Neutrophil (primary cell): ENCODE measurements around the gene BBX.

Experiments used
- H3K27ac ChIP-seq: fragments of 200-600 bp; sonication (generic); 2 replicates; pipeline ENCODE4 v1.5.1; 2016; ENCODE audit warnings: mild to moderate bottlenecking, moderate library complexity
- H3K27me3 ChIP-seq: fragments of 200-600 bp; sonication (generic); 2 replicates; pipeline ENCODE4 v1.6.0; 2016; ENCODE audit warnings: mild to moderate bottlenecking
- H3K36me3 ChIP-seq: fragments of 200-600 bp; sonication (generic); 2 replicates; pipeline ENCODE4 v1.5.1; 2017
- H3K4me1 ChIP-seq, 2 experiments: fragments of 200-600 bp in 1 of 2; sonication (generic) in 1 of 2; 1 replicate in 1 of 2; 2 replicates in 1 of 2; pipeline versions ENCODE4 v1.5.1 to v1.6.1; 2013 to 2016; ENCODE audit warnings: low read depth in 1 of 2, low read length in 1 of 2, mild to moderate bottlenecking in 1 of 2, moderate library complexity in 1 of 2; ENCODE audit not compliant: control insufficient read depth in 1 of 2, insufficient read depth in 1 of 2
- H3K4me3 ChIP-seq, 2 experiments: fragments of 200-600 bp in 1 of 2; sonication (generic) in 1 of 2; 1 replicate in 1 of 2; 2 replicates in 1 of 2; pipeline ENCODE4 v1.5.1; 2013 to 2016; ENCODE audit warnings: low read depth in 1 of 2, low read length in 1 of 2, mild to moderate bottlenecking in 1 of 2, moderate library complexity in 1 of 2
- H3K9me3 ChIP-seq: fragments of 200-600 bp; sonication (generic); 2 replicates; pipeline ENCODE4 v1.5.1; 2016
- TF ChIP-seq, protein P1 (sequence below): fragments of 200-600 bp; sonication (generic); IDR thresholded peaks from 2 replicates; pipeline ENCODE4 v1.5.1; 2016; ENCODE audit warnings: antibody characterized with exemption

Gene BBX

DNA sequence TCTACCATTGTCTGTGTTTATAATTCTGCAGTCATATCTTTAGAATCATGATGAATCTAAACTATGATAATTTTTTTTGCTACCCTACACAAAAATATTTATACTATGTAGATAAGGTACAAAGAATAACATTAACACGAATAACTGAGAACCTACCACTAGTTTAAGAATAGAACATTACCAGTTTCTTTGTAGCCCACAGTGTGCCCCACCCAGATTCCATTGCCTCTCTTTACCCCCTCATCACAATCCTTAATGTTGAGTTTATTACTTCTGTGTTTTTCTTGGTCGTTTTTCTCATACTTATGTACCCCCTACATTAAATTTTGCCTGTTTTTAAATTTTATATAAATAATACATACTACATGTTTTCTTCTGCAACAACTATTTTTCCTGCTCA is 140.5 kb downstream of the BBX start:
- H3K9me3 ChIP-seq = no peaks in the 10 kb centered on the region
- H3K27me3 ChIP-seq = no peaks in the 10 kb centered on the region
- no peaks in the 10 kb centered on the region for H3K36me3 ChIP-seq
- H3K4me3 ChIP-seq = no peak overlapping the region
- TF ChIP-seq, protein P1, sequence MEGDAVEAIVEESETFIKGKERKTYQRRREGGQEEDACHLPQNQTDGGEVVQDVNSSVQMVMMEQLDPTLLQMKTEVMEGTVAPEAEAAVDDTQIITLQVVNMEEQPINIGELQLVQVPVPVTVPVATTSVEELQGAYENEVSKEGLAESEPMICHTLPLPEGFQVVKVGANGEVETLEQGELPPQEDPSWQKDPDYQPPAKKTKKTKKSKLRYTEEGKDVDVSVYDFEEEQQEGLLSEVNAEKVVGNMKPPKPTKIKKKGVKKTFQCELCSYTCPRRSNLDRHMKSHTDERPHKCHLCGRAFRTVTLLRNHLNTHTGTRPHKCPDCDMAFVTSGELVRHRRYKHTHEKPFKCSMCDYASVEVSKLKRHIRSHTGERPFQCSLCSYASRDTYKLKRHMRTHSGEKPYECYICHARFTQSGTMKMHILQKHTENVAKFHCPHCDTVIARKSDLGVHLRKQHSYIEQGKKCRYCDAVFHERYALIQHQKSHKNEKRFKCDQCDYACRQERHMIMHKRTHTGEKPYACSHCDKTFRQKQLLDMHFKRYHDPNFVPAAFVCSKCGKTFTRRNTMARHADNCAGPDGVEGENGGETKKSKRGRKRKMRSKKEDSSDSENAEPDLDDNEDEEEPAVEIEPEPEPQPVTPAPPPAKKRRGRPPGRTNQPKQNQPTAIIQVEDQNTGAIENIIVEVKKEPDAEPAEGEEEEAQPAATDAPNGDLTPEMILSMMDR = no peak
- no peak overlapping the region for H3K27ac ChIP-seq
- peaks cover 0 to 4% of the 10 kb centered on the region in 2 experiments for H3K4me1 ChIP-seq

DNA sequence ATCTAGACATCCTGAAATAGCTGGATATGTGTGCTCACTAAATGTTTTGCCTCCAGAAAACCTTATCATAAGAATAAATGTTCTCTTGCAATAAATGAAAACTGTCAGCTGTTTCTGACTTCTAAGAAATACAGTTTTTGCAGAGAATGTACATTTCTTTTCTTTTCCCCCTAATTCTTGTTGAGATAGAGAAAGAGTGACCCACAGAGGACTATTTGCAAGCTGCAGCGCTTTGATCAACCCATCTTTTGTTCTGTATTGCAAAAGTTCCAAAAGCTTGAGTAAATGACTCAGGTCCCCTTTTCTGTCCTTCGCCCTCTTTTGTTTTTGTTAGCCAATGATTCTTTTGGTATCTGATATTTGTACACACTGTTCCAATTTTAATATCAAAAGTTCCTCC is 141.9 kb downstream of the BBX start:
- H3K27ac ChIP-seq = no peak overlapping the region
- no peaks in the 10 kb centered on the region for H3K27me3 ChIP-seq
- no peaks in the 10 kb centered on the region for H3K36me3 ChIP-seq
- TF ChIP-seq, protein P1 = no peak
- no peaks in the 10 kb centered on the region for H3K9me3 ChIP-seq
- peaks cover 0 to 4% of the 10 kb centered on the region in 2 experiments for H3K4me1 ChIP-seq
- no peak overlapping the region for H3K4me3 ChIP-seq

DNA sequence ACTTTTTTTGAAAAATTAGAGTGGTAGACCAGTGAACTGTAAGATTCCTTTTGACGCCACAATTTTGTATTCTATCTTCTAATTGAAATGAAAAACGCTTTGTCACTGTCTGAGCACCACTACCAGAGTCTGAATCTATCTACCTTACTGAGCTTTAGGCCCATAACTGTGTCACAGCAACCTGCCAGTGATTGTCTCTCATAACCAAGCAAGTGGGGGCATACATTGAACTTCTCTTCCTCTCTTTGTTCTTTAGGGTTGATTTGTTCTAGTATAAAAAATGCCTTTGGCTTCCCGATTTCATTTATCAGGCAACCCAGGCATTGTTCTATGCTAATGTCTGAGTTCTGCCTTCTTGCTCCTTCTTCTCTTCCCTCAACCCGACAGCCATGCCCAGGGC is 142.6 kb downstream of the BBX start:
- no peaks in the 10 kb centered on the region for H3K36me3 ChIP-seq
- no peaks in the 10 kb centered on the region for H3K9me3 ChIP-seq
- H3K4me3 ChIP-seq = no peak overlapping the region
- TF ChIP-seq, protein P1 = no peak
- H3K4me1 ChIP-seq = peaks cover 0 to 4% of the 10 kb centered on the region in 2 experiments
- H3K27me3 ChIP-seq = no peaks in the 10 kb centered on the region
- no peak overlapping the region for H3K27ac ChIP-seq

DNA sequence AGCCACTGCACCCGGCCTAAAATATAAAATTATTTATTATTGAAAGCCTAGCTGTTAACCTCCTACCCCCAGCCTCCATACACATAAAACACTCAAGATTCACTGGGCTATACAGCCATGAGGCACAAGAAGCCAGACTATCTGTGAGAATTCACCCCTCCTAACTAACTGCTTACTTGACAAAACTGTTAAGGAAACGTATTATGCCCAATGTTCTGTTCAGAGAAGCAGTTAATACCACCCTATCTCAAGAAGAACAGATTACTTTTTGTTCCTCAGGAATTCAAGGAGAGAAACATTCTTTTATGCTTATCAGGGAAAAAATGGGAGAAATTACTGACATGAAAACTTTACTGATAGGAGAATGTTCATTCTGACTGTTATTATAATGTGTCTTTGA is 144.1 kb downstream of the BBX start:
- TF ChIP-seq, protein P1 = no peak
- Histone ChIP-seq H3K9me3 (no peaks in the 10 kb centered on the region), H3K27me3 (no peaks in the 10 kb centered on the region), H3K4me1 (no peaks in the 10 kb centered on the region), H3K4me3 (no peak overlapping the region), H3K27ac (no peak overlapping the region), H3K36me3 (no peaks in the 10 kb centered on the region)

DNA sequence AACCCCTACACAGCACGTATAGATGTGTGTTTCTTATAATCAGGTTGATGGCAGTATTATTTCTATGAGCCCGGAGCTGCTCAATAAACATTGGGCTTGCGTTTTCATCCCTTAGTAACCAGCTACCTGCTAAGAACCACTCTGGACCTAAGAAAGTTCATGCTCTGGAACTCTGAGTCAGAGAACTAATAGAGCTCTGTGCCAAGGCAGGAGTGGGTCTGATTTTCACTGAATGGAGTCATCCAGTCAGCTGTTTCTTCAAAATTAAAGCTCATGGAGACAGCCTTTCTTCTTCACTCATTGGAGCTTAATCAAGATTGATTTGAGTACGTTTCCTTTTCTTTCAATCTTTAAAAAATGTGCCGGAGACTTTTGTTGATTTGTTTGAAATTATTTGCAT is 145.7 kb downstream of the BBX start:
- Histone ChIP-seq H3K9me3 (no peaks in the 10 kb centered on the region), H3K4me3 (no peak overlapping the region), H3K4me1 (no peaks in the 10 kb centered on the region), H3K36me3 (no peaks in the 10 kb centered on the region), H3K27me3 (no peaks in the 10 kb centered on the region), H3K27ac (no peak overlapping the region)
- TF ChIP-seq, protein P1 = no peak

DNA sequence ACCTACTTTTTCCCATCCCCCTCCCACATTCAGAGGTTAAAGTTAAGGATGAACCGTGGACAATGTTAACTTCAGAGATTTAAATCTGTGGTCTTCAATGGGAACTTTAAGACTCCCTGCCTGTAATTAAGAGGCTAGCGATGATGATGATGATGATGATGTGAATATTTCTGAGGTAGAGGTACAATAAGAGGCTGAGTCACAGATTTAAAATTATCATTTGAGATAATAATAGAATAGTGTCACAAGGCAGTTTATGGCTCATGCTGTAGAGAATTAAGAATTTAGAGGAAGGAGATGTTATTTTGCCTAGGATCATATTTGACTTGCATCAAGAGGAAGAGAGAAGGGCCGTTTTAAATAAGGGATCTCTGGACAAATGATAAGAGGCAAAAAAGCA is 146.2 kb downstream of the BBX start:
- H3K27me3 ChIP-seq = no peaks in the 10 kb centered on the region
- TF ChIP-seq, protein P1 = no peak
- H3K4me3 ChIP-seq = no peak overlapping the region
- no peaks in the 10 kb centered on the region for H3K36me3 ChIP-seq
- no peak overlapping the region for H3K27ac ChIP-seq
- no peaks in the 10 kb centered on the region for H3K9me3 ChIP-seq
- no peaks in the 10 kb centered on the region for H3K4me1 ChIP-seq
